Activated naive CD8-positive, alpha-beta T cell treated with anti-CD3 and anti-CD28 coated beads for 36 hours (primary cell): ENCODE measurements around the gene YY2. TPM values are rescaled to one million over a fixed set of nuclear protein-coding genes. Genes with fewer than 3 reads are reported as not detected.

Experiments used
- total RNA-seq, 2 experiments: library from RNA; stranded (reverse); gene quantifications; one replicate each; pipeline ENCODE4 v1.2.3, GENCODE V29; 2021

Gene YY2
- total RNA-seq, 2 experiments from 2014 or later = 2.5 TPM

Other genes starting within 250 kb of the YY2 start
- gene KLHL34, start 197.7 kb upstream of the YY2 start, total RNA-seq = under 1 TPM; 0.36 to 0.62 TPM
- gene SMPX, start 97.9 kb upstream of the YY2 start, total RNA-seq = not detected
- gene MBTPS2, start 16.4 kb upstream of the YY2 start, total RNA-seq = 10 to 100 TPM; 10.7 to 12.2 TPM
- 100 to 1,000 TPM; 202 to 206 TPM for gene SMS, start 84.7 kb downstream of the YY2 start, total RNA-seq
- 10 to 100 TPM; 22.3 to 22.4 TPM for gene PHEX, start 176.3 kb downstream of the YY2 start, total RNA-seq